ENCODE results near the gene SUSD1. TPM values are rescaled to one million over a fixed set of nuclear protein-coding genes. Genes with fewer than 3 reads are reported as not detected.
A peak's percentile ranks its signal among the peaks of the same experiment; 100 is the strongest.

The SUSD1 gene
- total RNA-seq, 4 donors from 2014 or later, result 1.6 to 8.2 (median 4.4) TPM

DNA sequence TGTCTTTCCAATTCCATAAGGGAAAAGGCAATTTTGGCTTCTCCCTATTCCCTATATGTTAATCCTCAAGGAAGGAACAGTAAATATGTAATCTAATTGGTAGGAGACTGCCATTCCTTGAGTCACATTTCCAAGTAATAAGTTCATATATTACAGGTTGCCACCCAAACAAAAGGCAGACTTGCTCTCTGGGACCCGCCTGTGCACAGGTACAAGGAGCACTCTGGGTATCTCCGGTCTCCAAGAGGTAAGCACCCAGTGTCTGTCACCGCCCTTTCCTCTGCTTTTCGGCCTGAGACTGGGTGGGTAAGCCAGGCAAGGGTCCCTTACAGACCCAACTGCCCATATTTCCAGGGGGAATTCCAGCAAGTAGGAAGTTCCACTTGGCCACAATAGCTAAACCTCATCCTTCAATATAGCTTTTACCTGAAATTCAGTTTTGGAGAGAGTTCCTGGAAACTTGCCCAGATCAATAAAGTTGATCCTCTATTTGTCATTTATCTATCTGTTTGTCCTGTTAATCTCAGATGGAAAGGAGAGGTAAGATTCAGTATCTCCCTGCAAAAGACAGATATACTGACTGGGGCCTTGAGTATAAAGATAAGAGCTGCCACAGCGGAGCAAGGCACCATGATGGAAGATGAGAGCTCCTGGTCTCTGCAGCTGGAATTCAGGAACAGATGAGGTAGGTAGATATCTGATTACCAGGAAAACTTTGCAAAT, 81.8 kb downstream of the SUSD1 start:
- H3K36me3 ChIP-seq, result no peaks in the 10 kb centered on the region
- TF ChIP-seq EP300 (IDR thresholded peaks at IDR 0.05), result no peak
- TF ChIP-seq, protein P1, sequence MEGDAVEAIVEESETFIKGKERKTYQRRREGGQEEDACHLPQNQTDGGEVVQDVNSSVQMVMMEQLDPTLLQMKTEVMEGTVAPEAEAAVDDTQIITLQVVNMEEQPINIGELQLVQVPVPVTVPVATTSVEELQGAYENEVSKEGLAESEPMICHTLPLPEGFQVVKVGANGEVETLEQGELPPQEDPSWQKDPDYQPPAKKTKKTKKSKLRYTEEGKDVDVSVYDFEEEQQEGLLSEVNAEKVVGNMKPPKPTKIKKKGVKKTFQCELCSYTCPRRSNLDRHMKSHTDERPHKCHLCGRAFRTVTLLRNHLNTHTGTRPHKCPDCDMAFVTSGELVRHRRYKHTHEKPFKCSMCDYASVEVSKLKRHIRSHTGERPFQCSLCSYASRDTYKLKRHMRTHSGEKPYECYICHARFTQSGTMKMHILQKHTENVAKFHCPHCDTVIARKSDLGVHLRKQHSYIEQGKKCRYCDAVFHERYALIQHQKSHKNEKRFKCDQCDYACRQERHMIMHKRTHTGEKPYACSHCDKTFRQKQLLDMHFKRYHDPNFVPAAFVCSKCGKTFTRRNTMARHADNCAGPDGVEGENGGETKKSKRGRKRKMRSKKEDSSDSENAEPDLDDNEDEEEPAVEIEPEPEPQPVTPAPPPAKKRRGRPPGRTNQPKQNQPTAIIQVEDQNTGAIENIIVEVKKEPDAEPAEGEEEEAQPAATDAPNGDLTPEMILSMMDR (IDR thresholded peaks at IDR 0.05), result no peak
- no peak for TF ChIP-seq POLR2A (IDR thresholded peaks at IDR 0.05)
- TF ChIP-seq POLR2AphosphoS5 (IDR thresholded peaks at IDR 0.05), result no peak
- H3K27ac ChIP-seq, result no peak overlapping the region
- H3K4me1 ChIP-seq, result peaks cover 7% of the 10 kb centered on the region
- no peaks in the 10 kb centered on the region for H3K9me3 ChIP-seq
- 92% methylated on average over 5 of the region's 5 CpGs for WGBS
- no peak for DNase-seq (ENCODE audit: low spot score in 2 of 2)
- H3K4me3 ChIP-seq, result no peak overlapping the region
- H3K27me3 ChIP-seq, result no peaks in the 10 kb centered on the region

DNA sequence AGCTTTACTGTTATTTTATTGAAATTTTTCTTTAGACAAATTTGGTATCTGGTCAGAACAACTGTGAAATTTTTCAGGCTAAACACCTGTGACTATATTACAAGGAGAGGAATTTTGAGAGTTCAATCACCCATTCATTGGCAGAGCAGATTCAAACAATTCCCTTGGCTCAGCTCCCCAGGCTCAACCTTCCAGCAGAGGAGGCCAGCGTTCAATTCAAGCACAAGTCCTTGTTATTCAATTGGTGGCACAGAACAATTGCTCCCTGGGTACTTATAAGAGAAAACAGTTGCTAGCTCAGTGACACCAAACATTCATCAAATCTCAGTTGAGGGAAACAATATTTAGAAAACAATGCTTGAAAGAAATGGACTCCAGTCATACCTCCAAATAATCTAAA, 83.3 kb downstream of the SUSD1 start:
- WGBS, result 60% methylated on average over 1 of the region's 1 CpG
- TF ChIP-seq EP300 (IDR thresholded peaks at IDR 0.05) (no peak), POLR2A (IDR thresholded peaks at IDR 0.05) (no peak), POLR2AphosphoS5 (IDR thresholded peaks at IDR 0.05) (no peak)
- TF ChIP-seq, protein P1 (IDR thresholded peaks at IDR 0.05), result no peak
- DNase-seq (ENCODE audit: low spot score in 2 of 2), result no peak

DNA sequence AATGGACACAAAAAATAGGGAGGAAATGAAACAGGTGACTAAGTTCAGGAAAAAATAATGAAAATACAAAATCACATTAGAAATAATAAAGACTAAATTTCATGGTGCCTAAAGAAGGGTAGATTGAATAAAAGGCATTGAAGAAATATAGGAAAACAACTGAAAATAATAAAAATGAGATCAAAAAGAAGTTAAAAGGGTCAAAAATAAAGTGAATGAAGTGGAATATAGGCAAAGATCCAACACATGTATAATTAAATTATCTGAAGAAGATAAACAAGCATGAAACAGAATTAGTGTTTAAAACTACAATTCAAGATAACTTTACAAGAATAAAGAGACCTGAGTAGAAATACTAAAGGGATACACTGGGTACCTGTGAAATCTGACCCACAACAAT, 87.6 kb downstream of the SUSD1 start:
- Histone ChIP-seq H3K27me3 (no peaks in the 10 kb centered on the region), H3K27ac (no peak overlapping the region), H3K4me1 (no peaks in the 10 kb centered on the region), H3K4me3 (no peak overlapping the region), H3K36me3 (no peaks in the 10 kb centered on the region), H3K9me3 (no peaks in the 10 kb centered on the region)
- no peak for DNase-seq (ENCODE audit: low spot score in 2 of 2)
- TF ChIP-seq, protein P1 (IDR thresholded peaks at IDR 0.05), result no peak
- no peak for TF ChIP-seq POLR2A (IDR thresholded peaks at IDR 0.05)
- TF ChIP-seq EP300 (IDR thresholded peaks at IDR 0.05), result no peak
- TF ChIP-seq POLR2AphosphoS5 (IDR thresholded peaks at IDR 0.05), result no peak

More for the DNA sequence above, 83.3 kb downstream of the SUSD1 start:
- Histone ChIP-seq H3K4me3 (no peak overlapping the region), H3K27me3 (no peaks in the 10 kb centered on the region), H3K36me3 (no peaks in the 10 kb centered on the region), H3K9me3 (no peaks in the 10 kb centered on the region), H3K27ac (no peak overlapping the region), H3K4me1 (no peaks in the 10 kb centered on the region)

DNA sequence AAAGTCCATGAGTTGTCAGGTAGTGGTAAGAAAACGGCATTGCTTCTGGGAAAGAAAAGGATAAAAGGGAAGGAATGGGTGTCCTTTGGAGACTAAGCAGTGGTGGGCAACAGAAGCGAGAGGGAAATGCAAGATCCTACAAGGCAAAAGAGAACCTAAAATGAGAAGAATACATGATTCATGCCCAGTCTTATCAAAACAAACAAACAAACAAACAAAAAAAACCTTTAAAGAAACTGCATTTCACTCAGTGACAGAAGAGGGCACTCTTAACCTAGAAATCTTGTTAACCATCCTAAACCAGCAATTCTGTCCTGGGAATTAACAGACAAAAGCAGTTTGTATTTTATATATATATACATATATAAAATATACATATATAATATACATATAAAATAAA, 88.5 kb downstream of the SUSD1 start:
- TF ChIP-seq POLR2A (IDR thresholded peaks at IDR 0.05), result no peak
- TF ChIP-seq, protein P1 (IDR thresholded peaks at IDR 0.05), result peak in 1 of 2 donors; percentile 26
- H3K27me3 ChIP-seq, result no peaks in the 10 kb centered on the region
- DNase-seq (ENCODE audit: low spot score in 2 of 2), result no peak
- WGBS, result 73% methylated on average over 2 of the region's 2 CpGs
- no peaks in the 10 kb centered on the region for H3K36me3 ChIP-seq
- H3K4me3 ChIP-seq, result no peak overlapping the region
- no peaks in the 10 kb centered on the region for H3K4me1 ChIP-seq
- no peak overlapping the region for H3K27ac ChIP-seq
- no peaks in the 10 kb centered on the region for H3K9me3 ChIP-seq

DNA sequence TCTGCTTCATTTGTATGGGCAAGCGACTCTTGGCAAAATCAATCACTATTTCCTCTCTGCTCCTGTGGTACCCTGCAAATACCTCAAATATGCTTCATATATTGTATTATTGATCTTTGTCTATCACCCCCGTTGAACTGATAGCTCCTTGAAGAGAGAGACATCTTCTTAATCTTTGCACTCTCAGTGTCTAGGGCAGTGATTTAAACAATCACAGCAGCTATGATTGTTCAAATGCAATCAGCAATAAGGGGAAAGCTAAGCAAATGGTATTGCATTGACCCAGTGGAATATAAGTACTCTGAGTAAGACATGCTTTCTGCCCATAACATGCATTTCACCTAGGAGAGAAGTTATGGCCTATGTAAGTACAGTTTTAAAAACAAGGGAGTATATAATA, 90.2 kb downstream of the SUSD1 start:
- no peaks in the 10 kb centered on the region for H3K36me3 ChIP-seq
- TF ChIP-seq, protein P1 (IDR thresholded peaks at IDR 0.05), result no peak
- TF ChIP-seq EP300 (IDR thresholded peaks at IDR 0.05), result no peak
- no peaks in the 10 kb centered on the region for H3K4me1 ChIP-seq
- DNase-seq (ENCODE audit: low spot score in 2 of 2), result no peak
- no peak overlapping the region for H3K27ac ChIP-seq
- no peaks in the 10 kb centered on the region for H3K27me3 ChIP-seq
- no peak overlapping the region for H3K4me3 ChIP-seq
- no peaks in the 10 kb centered on the region for H3K9me3 ChIP-seq
- 47% methylated on average over 2 of the region's 2 CpGs for WGBS
